Measurements from ENCODE around the gene STON2. TPM values are rescaled to one million over a fixed set of nuclear protein-coding genes. Genes with fewer than 3 reads are reported as not detected.
A peak's percentile ranks its signal among the peaks of the same experiment; 100 is the strongest.

Gene STON2
- total RNA-seq, 1 experiment from 2014 or later: 23.5 TPM

- Mint-ChIP-seq H3K4me1 (ENCODE audit: insufficient read depth, unreplicated experiment) (peaks cover 10% of the 10 kb centered on the region), H3K36me3 (ENCODE audit: insufficient read depth, unreplicated experiment) (no peaks in the 10 kb centered on the region), H3K9me3 (ENCODE audit: unreplicated experiment) (no peaks in the 10 kb centered on the region), H3K4me3 (ENCODE audit: unreplicated experiment) (peak overlapping the region; percentile 70), H3K27me3 (ENCODE audit: insufficient read depth, unreplicated experiment) (no peaks in the 10 kb centered on the region), H3K27ac (ENCODE audit: low read depth, unreplicated experiment) (no peak overlapping the region)
- ChIA-PET CTCF (interaction anchor here (0.7 to 6.9 kb wide), 8 partner anchors 19 to 165 kb away, joined by 3 to 37 read pairs (median 4); no protein-coding TSS in a partner anchor), POLR2A (interaction anchor here (0.7 to 6.6 kb wide), 19 partner anchors 14 to 216 kb away, joined by 3 to 78 read pairs (median 6); partner anchors contain the start of genes GTF2A1 and STON2)
- intact Hi-C loops (cut with micrococcal nuclease): loop anchor here (1.0 to 10.0 kb wide), 3 partner anchors 34 to 113 kb away; no protein-coding TSS in a partner anchor
- BruUV-seq (replicated peaks): no TSS peak
- no peak for TF ChIP-seq CTCF (IDR thresholded peaks at IDR 0.05; ENCODE audit: unreplicated experiment)
- no peak for DNase-seq (ENCODE audit: unreplicated experiment)
Measured at GRCh38 chr14:81435048-81435390, 34.9 kb upstream of the STON2 start.

GRCh38 chr14:81434230-81434629, 34.1 kb upstream of the STON2 start:
- no peaks in the 10 kb centered on the region for H3K36me3 Mint-ChIP-seq (ENCODE audit: insufficient read depth, unreplicated experiment)
- no peak overlapping the region for H3K4me3 Mint-ChIP-seq (ENCODE audit: unreplicated experiment)
- H3K4me1 Mint-ChIP-seq (ENCODE audit: insufficient read depth, unreplicated experiment): peaks cover 10% of the 10 kb centered on the region
- intact Hi-C loops (cut with micrococcal nuclease): loop anchor here (10.0 kb wide), 1 partner anchor 69 kb away; no protein-coding TSS in a partner anchor
- BruUV-seq (replicated peaks): no TSS peak
- no peak overlapping the region for H3K27ac Mint-ChIP-seq (ENCODE audit: low read depth, unreplicated experiment)
- DNase-seq (ENCODE audit: unreplicated experiment): no peak
- no peaks in the 10 kb centered on the region for H3K9me3 Mint-ChIP-seq (ENCODE audit: unreplicated experiment)
- POLR2A ChIA-PET: interaction anchor here (2.2 to 6.6 kb wide), 3 partner anchors 27 to 33 kb away, joined by 10 to 78 read pairs (median 21); partner anchors contain the start of gene STON2
- CTCF ChIA-PET: interaction anchor here (6.9 kb wide), 1 partner anchor 164 kb away, joined by 37 read pairs; no protein-coding TSS in a partner anchor
- no peak for TF ChIP-seq CTCF (IDR thresholded peaks at IDR 0.05; ENCODE audit: unreplicated experiment)
- H3K27me3 Mint-ChIP-seq (ENCODE audit: insufficient read depth, unreplicated experiment): no peaks in the 10 kb centered on the region

GRCh38 chr14:81433378-81433777, 33.3 kb upstream of the STON2 start:
- Mint-ChIP-seq H3K9me3 (ENCODE audit: unreplicated experiment) (no peaks in the 10 kb centered on the region), H3K4me1 (ENCODE audit: insufficient read depth, unreplicated experiment) (peaks cover 10% of the 10 kb centered on the region), H3K4me3 (ENCODE audit: unreplicated experiment) (no peak overlapping the region), H3K36me3 (ENCODE audit: insufficient read depth, unreplicated experiment) (no peaks in the 10 kb centered on the region), H3K27ac (ENCODE audit: low read depth, unreplicated experiment) (no peak overlapping the region), H3K27me3 (ENCODE audit: insufficient read depth, unreplicated experiment) (no peaks in the 10 kb centered on the region)
- POLR2A ChIA-PET: interaction anchor here (1.0 to 6.6 kb wide), 3 partner anchors 27 to 110 kb away, joined by 3 to 78 read pairs (median 10); partner anchors contain the start of gene STON2
- CTCF ChIA-PET: interaction anchor here (0.6 to 6.9 kb wide), 5 partner anchors 20 to 182 kb away, joined by 3 to 37 read pairs (median 3); no protein-coding TSS in a partner anchor
- BruUV-seq (replicated peaks): no TSS peak
- intact Hi-C loops (cut with micrococcal nuclease): loop anchor here (10.0 kb wide), 1 partner anchor 69 kb away; no protein-coding TSS in a partner anchor
- no peak for DNase-seq (ENCODE audit: unreplicated experiment)
- TF ChIP-seq CTCF (IDR thresholded peaks at IDR 0.05; ENCODE audit: unreplicated experiment): no peak

GRCh38 chr14:81432219-81432661, 32.1 kb upstream of the STON2 start:
- H3K27ac Mint-ChIP-seq (ENCODE audit: low read depth, unreplicated experiment): no peak overlapping the region
- intact Hi-C loops (cut with micrococcal nuclease): loop anchor here (10.0 kb wide), 1 partner anchor 67 kb away; no protein-coding TSS in a partner anchor
- no peaks in the 10 kb centered on the region for H3K36me3 Mint-ChIP-seq (ENCODE audit: insufficient read depth, unreplicated experiment)
- CTCF ChIA-PET: interaction anchor here (0.9 to 6.9 kb wide), 3 partner anchors 25 to 162 kb away, joined by 3 to 37 read pairs (median 5); no protein-coding TSS in a partner anchor
- no peak overlapping the region for H3K4me3 Mint-ChIP-seq (ENCODE audit: unreplicated experiment)
- BruUV-seq (replicated peaks): no TSS peak
- H3K9me3 Mint-ChIP-seq (ENCODE audit: unreplicated experiment): no peaks in the 10 kb centered on the region
- H3K27me3 Mint-ChIP-seq (ENCODE audit: insufficient read depth, unreplicated experiment): no peaks in the 10 kb centered on the region
- TF ChIP-seq CTCF (IDR thresholded peaks at IDR 0.05; ENCODE audit: unreplicated experiment): no peak
- peak; percentile 39 for DNase-seq (ENCODE audit: unreplicated experiment)
- POLR2A ChIA-PET: interaction anchor here (2.2 to 6.6 kb wide), 2 partner anchors 25 to 31 kb away, joined by 10 to 78 read pairs; partner anchors contain the start of gene STON2
- H3K4me1 Mint-ChIP-seq (ENCODE audit: insufficient read depth, unreplicated experiment): peaks cover 17% of the 10 kb centered on the region
